HEK293 (cell line): ENCODE measurements around the gene ZNF536.

Experiments
- GLIS1 ChIP-seq: fragments of 450-650 bp; formaldehyde crosslinking; IDR thresholded peaks from 2 replicates; pipeline ENCODE4 v1.5.1; 2016; ENCODE audit warnings: missing biosample characterization, missing genetic modification characterization
- HOXC10 ChIP-seq: sonication (generic); formaldehyde crosslinking; IDR thresholded peaks from 2 replicates; pipeline ENCODE4 v1.8.1; 2023; ENCODE audit warnings: mild to moderate bottlenecking, missing genetic modification reagents
- KLF16 ChIP-seq: fragments of 450-650 bp; formaldehyde crosslinking; IDR thresholded peaks from 2 replicates; pipeline ENCODE4 v1.5.1; 2017; ENCODE audit warnings: missing biosample characterization, missing genetic modification characterization
- SETDB1 ChIP-seq: IDR thresholded peaks from one replicate; pipeline ENCODE4 v1.6.1; 2017; ENCODE audit warnings: mild to moderate bottlenecking, low read length, moderate library complexity, mixed read lengths; ENCODE audit not compliant: insufficient read length
- ZBTB7A ChIP-seq: fragments of 450-650 bp; formaldehyde crosslinking; IDR thresholded peaks from 2 replicates; pipeline ENCODE4 v1.5.1; 2016; ENCODE audit warnings: low read depth, missing biosample characterization, missing genetic modification characterization
- ZNF223 ChIP-seq: fragments of 450-650 bp; formaldehyde crosslinking; IDR thresholded peaks from 2 replicates; pipeline ENCODE4 v1.5.1; 2016; ENCODE audit warnings: missing biosample characterization, missing genetic modification characterization
- ZNF311 ChIP-seq: fragments of 450-650 bp; formaldehyde crosslinking; IDR thresholded peaks from 2 replicates; pipeline ENCODE4 v1.5.1; 2017; ENCODE audit warnings: missing biosample characterization, missing genetic modification characterization, borderline replicate concordance
- ZNF571 ChIP-seq: fragments of 450-650 bp; formaldehyde crosslinking; IDR thresholded peaks from 2 replicates; pipeline ENCODE4 v1.5.0; 2017; ENCODE audit warnings: missing biosample characterization, missing genetic modification characterization
- TF ChIP-seq, protein P1 (sequence below): fragments of 450-650 bp; formaldehyde crosslinking; IDR thresholded peaks from 2 replicates; pipeline ENCODE4 v1.5.1; 2016; ENCODE audit warnings: missing biosample characterization, missing genetic modification characterization, low read depth
- TF ChIP-seq, protein P2 (sequence below): fragments of 450-650 bp; formaldehyde crosslinking; IDR thresholded peaks from 2 replicates; pipeline ENCODE4 v1.5.1; 2016; ENCODE audit warnings: missing biosample characterization, missing genetic modification characterization
- TF ChIP-seq, protein P3 (sequence below): fragments of 450-650 bp; formaldehyde crosslinking; IDR thresholded peaks from 2 replicates; pipeline ENCODE4 v1.5.1; 2016; ENCODE audit warnings: missing biosample characterization, missing genetic modification characterization
- TF ChIP-seq, protein P4 (sequence below): fragments of 450-650 bp; formaldehyde crosslinking; IDR thresholded peaks from 2 replicates; pipeline ENCODE4 v1.5.1; 2016; ENCODE audit warnings: missing biosample characterization, missing genetic modification characterization

DNA sequence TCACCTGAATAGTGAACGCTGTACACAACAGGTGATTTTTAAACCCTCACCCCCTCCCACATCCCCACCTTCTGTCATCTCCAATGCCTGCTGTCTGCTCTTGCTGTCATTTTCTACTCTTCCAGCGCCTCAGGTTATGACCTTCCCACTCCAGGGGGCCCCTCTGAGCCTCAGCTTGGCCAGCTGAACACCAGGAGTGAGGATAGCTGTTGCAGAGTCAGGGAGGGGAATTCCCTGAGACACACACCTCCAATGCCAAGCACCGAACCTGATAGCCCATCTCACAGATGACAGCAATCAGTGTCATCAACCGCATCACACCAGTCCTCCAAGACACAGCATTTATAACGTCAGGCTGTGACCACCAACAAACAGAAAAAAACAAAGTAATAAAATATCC is 193.5 kb downstream of the ZNF536 start:
- TF ChIP-seq, protein P1, sequence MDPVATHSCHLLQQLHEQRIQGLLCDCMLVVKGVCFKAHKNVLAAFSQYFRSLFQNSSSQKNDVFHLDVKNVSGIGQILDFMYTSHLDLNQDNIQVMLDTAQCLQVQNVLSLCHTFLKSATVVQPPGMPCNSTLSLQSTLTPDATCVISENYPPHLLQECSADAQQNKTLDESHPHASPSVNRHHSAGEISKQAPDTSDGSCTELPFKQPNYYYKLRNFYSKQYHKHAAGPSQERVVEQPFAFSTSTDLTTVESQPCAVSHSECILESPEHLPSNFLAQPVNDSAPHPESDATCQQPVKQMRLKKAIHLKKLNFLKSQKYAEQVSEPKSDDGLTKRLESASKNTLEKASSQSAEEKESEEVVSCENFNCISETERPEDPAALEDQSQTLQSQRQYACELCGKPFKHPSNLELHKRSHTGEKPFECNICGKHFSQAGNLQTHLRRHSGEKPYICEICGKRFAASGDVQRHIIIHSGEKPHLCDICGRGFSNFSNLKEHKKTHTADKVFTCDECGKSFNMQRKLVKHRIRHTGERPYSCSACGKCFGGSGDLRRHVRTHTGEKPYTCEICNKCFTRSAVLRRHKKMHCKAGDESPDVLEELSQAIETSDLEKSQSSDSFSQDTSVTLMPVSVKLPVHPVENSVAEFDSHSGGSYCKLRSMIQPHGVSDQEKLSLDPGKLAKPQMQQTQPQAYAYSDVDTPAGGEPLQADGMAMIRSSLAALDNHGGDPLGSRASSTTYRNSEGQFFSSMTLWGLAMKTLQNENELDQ (tag by site-specific recombination): no peak
- peak; percentile 71 for TF ChIP-seq GLIS1 (tag by site-specific recombination)
- TF ChIP-seq, protein P2, sequence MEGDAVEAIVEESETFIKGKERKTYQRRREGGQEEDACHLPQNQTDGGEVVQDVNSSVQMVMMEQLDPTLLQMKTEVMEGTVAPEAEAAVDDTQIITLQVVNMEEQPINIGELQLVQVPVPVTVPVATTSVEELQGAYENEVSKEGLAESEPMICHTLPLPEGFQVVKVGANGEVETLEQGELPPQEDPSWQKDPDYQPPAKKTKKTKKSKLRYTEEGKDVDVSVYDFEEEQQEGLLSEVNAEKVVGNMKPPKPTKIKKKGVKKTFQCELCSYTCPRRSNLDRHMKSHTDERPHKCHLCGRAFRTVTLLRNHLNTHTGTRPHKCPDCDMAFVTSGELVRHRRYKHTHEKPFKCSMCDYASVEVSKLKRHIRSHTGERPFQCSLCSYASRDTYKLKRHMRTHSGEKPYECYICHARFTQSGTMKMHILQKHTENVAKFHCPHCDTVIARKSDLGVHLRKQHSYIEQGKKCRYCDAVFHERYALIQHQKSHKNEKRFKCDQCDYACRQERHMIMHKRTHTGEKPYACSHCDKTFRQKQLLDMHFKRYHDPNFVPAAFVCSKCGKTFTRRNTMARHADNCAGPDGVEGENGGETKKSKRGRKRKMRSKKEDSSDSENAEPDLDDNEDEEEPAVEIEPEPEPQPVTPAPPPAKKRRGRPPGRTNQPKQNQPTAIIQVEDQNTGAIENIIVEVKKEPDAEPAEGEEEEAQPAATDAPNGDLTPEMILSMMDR (tag by site-specific recombination): no peak
- TF ChIP-seq, protein P3, sequence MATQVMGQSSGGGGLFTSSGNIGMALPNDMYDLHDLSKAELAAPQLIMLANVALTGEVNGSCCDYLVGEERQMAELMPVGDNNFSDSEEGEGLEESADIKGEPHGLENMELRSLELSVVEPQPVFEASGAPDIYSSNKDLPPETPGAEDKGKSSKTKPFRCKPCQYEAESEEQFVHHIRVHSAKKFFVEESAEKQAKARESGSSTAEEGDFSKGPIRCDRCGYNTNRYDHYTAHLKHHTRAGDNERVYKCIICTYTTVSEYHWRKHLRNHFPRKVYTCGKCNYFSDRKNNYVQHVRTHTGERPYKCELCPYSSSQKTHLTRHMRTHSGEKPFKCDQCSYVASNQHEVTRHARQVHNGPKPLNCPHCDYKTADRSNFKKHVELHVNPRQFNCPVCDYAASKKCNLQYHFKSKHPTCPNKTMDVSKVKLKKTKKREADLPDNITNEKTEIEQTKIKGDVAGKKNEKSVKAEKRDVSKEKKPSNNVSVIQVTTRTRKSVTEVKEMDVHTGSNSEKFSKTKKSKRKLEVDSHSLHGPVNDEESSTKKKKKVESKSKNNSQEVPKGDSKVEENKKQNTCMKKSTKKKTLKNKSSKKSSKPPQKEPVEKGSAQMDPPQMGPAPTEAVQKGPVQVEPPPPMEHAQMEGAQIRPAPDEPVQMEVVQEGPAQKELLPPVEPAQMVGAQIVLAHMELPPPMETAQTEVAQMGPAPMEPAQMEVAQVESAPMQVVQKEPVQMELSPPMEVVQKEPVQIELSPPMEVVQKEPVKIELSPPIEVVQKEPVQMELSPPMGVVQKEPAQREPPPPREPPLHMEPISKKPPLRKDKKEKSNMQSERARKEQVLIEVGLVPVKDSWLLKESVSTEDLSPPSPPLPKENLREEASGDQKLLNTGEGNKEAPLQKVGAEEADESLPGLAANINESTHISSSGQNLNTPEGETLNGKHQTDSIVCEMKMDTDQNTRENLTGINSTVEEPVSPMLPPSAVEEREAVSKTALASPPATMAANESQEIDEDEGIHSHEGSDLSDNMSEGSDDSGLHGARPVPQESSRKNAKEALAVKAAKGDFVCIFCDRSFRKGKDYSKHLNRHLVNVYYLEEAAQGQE (tag by site-specific recombination): no peak
- TF ChIP-seq, protein P4, sequence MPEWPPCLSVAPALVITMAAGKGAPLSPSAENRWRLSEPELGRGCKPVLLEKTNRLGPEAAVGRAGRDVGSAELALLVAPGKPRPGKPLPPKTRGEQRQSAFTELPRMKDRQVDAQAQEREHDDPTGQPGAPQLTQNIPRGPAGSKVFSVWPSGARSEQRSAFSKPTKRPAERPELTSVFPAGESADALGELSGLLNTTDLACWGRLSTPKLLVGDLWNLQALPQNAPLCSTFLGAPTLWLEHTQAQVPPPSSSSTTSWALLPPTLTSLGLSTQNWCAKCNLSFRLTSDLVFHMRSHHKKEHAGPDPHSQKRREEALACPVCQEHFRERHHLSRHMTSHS: no peak
- TF ChIP-seq SETDB1: no peak
- no peak for TF ChIP-seq ZBTB7A (tag by site-specific recombination)
- no peak for TF ChIP-seq ZNF311 (tag by site-specific recombination)
- TF ChIP-seq ZNF571 (tag by site-specific recombination): no peak
- no peak for TF ChIP-seq KLF16 (tag by site-specific recombination)
- no peak for TF ChIP-seq HOXC10
- TF ChIP-seq ZNF223 (tag by site-specific recombination): no peak
